ENCODE measurements around the gene DYNLT4.

The DYNLT4 gene

GRCh38 chr1:44757420-44757819, 49.7 kb downstream of the DYNLT4 start:
- no peak for DNase-seq (ENCODE audit: low spot score)
